HG02763 (cell line): Measurements from ENCODE around the gene GALNT14.

ENCODE experiments used
- ATAC-seq: cut with Tn5 transposase; IDR thresholded peaks from one replicate; pipeline ENCODE4 v1.9.1; 2021; ENCODE audit warnings: mild to moderate bottlenecking, moderate library complexity; ENCODE audit not compliant: unreplicated experiment

GALNT14 gene

DNA sequence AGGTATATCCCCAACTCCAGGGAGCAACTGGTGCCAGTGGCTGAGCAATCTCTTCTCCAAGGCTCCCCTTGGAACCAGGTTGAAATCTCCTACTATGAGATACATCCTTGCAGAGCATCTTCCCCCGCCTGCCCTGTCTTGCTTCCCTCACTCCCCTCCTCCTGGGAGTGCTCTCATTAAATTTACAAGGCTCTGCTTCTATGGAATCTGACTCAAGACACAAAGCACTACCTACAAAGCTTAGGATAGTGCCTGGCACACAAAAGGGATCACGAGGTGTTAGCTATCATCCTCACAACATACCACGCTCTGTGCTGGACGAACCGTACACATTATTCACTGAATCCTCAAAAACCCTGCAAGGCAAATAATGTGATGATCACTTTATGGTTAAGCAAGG is 121.6 kb downstream of the GALNT14 start:
- ATAC-seq, result no peak

DNA sequence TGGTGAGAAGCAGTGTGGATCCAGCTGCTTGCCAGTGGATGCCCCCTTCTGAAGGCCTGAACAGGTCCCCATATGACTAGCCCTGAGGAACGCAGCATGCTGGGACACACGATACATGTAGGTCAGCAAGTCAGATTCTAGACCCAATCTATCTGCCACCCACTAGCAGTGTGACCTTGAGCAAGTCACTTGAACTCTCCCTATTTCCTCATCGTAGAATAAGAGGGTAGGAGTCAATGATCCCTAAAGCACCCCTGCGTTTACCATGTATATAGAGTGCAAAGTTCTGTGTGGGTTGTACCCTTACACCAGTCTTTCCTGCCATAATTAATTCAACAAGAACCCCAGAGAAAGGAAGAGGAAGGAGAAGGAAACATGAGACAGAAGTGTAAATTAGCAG is 123.7 kb downstream of the GALNT14 start:
- ATAC-seq, result no peak

DNA sequence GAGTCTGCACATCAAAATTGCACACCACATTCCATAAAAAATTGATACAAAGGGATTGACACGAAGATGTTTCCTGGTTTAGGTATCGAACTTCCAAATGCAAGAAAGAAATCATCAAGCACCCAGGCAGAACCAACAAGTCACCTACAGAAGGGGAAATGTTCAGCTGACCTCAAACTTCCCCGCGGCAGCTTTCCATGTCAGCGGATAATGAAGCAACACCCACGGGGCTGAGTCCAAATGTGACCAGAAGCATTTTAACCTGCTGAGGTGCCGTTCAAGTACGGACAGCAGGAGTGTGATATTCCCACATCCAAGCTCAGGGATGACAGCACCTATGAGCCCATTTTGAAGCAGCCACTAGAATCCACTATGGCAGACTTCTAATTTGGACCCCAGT is 124.9 kb downstream of the GALNT14 start:
- no peak for ATAC-seq

DNA sequence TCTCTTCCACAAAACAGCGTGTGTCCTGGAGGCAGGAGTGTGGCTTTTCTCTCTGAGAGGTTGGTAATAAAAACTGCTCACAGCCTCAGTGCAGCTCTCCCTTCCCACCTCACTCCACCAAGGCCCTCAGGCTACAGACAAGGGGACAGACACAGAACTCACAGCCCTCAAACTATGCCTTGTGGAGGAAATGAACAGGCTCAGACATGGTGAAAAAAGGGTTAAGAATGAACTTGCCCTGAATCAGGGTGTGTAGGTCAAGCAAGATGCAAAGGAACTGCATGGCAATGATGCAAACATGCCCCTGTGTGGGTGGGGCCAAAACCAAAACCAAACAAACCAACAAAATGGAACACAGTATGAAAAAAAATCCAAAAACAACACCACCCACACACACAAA is 125.8 kb downstream of the GALNT14 start:
- no peak for ATAC-seq

DNA sequence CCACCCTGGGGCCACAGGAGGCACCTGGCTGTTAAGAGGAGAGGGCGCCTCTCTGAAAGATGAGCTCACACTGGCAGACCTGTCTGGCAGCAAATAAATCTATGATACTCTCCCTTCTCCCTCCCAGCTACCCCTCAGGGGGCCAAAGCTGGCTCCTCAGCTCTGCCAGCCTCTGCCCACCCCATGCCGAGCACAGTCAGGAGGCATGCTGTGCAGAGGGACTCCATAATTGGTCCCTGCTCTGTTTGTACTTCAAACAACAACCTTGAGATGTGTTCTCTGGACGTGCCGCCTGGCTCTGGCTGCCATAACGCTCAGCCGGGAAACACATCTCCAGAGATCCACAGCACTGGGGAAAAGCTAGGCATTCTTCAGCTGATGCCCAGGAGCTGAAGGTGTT is 126.7 kb downstream of the GALNT14 start:
- no peak for ATAC-seq

DNA sequence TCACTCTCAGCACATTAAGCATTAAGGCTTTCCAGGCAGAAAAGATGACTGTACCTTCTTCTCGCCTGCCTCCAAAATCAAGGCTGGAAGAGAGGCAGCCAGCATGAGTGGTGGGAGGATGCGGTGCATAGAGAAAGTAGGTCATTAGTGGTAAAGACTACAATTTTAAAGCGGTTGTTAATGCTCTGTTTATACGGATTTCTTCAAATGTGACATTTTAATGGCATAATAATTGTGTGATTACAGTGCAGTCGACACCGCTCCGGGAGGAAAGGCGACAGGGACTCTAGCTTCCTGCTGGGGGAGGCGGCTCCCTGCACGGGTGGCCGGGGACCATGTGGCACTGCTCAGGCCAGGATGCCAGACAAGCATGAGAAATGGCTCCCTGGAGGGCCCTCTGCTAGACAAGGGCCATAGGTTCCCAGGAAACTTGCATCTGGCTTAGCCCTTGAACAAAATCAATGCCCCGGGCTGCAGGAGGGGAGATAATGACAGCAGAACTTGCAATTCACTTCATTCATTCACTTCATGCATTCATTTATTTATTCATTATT is 129.6 kb downstream of the GALNT14 start:
- no peak for ATAC-seq

DNA sequence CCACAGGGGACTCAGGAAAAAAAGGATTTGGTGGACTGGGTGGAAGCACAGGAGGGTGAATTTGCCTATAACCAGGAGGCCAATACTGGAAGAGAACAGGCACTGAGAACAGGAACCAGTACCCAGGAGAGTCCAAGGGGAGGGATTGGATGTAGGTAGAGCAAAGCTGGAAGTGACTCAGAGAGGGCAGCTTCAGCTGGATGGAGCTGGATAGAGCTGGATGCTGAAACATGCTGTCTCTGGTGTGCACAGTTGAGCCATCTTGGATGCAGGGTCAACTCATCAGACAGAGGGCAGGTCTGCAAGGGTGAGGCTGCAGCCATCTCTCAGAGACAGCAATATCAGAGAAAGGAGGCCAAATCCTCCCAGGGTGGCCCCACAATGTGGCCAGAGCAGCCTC is 134.0 kb downstream of the GALNT14 start:
- no peak for ATAC-seq

DNA sequence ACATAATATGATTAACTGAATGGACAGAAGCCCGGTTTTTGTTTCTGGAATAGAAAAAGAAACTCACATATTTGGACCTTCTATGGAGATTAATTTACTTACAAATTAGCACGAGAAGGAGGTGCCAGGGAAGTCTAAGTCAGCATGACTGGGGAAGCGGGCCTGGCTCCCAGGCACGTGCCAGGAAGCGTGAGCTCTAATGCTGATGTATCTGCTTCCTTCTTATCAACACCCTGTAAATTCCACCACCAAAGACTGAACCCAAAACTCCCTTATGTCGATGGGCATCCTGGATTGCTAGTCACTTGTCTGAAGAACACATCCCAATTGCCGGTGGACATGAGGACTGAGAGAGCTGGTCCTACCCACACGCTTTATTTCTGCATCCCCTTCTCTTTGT is 134.5 kb downstream of the GALNT14 start:
- no peak for ATAC-seq

DNA sequence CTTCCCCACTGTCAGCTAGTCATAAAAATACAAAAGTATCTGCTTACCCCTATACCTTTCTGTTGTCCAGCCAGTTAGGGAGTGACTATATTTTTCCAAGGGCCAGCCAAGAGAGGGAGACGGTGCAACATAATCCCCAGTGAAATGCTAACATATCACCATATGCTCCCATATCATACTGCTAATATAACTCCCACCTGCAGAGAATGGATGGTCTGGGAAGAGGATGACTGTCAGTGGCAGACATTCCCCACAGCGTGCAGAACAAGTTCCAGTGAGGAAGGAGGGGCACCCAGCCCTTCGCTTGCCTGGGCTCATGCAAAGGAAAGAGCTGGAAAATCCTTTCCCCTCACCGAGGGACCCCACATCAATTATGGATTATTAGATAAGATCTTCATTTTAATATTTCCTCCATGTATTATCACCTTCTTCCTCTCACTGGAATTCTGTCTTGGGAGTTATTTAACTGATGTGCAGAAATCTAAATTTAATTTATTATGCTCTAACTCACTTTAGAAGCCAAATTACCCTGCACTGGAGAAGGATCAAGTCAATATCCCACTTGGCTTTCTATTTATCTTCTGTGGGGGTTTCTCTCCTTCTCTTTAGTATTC is 135.6 kb downstream of the GALNT14 start:
- ATAC-seq, result no peak

DNA sequence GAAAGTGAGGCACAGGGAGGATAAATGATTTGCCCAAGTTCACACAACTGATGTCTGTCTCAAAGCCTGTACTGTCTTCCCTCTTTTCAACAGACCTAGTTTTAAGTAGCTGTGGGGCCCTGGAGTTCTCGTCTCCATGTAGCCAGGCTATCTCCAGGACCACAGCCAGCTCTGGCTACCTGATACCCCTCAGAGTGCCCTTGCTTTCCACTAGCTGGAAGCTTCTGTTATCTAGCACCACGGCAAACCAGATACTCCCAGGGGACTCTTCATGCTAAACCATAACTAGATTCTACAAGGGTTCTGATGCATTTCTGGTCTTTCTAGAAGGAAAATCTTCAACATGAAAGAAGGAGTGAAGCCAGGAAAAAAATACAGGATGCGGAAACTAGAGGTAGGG is 137.3 kb downstream of the GALNT14 start:
- ATAC-seq, result no peak

DNA sequence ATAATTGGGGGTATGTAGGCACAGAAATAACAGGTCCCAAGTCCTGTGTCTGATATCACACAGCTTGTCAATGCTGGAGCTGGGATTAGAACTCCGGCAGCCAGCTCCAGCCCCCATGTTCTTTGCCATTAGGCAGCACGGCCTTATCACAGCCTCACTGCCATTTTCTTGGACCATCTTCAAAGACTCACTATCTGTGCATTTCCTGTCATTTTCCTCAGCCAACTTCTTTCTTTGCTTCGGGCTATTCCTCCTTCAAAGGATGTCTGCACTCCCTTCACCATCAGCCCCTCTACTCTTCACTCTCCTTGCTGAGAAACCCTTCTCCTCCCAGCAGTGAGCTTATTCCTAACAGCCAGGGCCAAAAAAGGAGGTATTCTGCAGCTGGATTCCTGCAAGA is 139.6 kb downstream of the GALNT14 start:
- ATAC-seq, result no peak

DNA sequence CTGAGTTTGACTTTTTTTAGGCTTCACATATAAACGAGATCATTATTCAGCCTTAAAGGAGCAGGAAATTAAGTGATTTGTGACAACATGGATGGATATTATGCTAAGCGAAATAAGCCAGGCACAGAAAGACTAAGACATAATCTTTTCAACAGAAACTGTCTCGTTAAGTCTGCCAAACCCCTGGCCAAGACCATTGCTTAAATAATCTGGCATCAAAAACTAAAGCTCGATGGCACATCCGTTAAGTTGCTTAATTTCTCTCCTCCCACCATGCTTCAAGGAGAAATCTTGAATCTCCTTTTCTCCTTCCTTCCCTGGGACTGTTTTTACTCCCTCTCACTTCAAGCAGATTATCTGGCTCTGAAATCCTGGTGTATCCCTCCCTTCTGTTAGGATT is 140.3 kb downstream of the GALNT14 start:
- ATAC-seq, result no peak

DNA sequence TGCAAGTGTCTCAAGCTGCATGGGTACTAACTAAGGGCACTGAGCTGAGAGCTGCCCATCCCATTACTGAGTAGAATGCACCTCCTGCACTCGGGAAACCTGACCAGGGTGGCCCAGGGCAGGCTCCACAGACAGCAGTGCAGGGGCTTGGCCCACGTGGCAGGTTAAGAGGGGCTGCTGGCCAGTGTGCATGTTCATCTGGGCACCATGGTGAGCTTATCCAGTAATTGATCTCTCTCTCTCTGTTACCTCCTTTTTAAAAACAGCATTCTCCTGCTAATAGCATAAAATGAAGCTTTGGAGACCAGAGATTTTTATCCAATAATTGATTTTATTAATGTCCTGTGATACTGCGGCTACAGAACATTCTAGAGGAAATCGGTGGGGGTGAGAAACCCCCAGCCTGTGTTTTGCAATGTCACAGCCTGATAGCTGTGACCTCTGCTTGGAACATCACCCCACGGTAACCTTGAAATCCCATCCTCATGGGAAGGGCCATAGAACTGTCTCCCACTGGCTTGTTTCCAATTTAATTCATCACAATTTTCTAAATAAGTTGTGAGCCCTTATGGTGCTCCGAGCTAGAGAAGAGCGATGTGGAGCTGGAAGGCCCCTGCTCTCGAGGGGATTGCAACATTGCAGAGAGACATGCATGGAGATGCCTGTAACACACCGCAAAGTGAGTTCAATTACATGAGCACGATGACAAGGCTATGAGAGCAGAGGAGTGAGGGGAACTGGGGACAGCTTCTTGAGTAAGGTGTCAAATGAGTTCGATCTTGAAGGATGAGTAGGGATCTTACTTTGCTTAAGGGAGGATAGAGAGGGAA is 143.8 kb downstream of the GALNT14 start:
- ATAC-seq, result no peak

DNA sequence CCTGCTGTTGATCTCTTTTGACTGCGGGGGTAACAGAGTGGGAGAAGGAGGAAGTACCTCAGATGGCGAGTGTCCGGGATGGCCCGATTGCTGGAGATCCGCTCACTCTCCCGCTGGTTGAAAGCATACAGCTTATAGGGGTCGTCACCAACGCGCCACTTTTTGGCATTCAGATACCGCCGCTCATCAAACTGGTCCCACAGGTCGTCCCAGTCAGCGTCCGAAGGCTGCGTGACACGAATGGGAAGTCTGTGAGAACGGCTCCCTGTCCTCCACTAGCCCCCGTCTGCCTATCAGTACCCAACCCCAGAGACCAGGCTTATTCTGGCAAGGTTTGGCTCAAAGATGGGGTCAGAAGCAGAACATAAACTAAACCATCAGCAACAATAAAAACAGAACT is 145.5 kb downstream of the GALNT14 start:
- ATAC-seq, result no peak

DNA sequence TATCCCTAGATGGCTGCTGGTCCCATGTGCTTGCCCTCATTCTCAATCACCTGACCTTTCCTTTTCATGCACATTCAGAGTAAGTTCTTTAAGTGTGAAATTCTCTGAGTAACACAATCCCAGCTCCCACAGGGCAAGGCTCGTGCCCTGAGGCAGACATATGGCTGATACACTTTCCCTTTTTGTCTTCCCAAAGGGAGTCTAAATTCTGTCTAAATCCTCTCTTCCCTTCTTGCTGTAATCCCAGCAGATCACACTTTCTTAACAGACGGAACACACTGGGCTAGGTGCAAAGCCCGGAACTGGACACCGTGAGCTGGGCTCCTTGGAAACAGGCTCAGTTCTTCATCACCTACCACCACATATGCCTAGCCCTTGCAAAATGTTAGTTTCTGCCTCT is 147.6 kb downstream of the GALNT14 start:
- no peak for ATAC-seq

DNA sequence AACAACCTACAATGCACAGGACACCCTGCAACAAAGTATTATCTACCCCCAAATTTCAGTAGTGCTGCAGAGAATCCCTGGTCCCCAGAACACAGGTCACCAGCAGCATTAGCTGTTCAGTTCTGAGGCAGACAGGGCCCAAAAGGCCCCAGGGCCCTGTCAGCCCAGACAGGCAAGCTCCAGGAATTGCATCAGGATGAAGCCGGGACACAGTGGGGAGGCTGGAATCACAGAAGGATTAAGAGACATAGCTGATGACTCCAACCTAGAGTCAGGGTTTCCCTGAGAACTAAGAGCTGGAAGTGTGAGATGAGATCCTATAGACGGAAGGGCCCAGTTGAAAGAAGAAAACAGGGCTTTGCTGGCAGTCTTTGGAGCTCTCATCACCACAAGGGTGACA is 148.1 kb downstream of the GALNT14 start:
- ATAC-seq, result no peak

DNA sequence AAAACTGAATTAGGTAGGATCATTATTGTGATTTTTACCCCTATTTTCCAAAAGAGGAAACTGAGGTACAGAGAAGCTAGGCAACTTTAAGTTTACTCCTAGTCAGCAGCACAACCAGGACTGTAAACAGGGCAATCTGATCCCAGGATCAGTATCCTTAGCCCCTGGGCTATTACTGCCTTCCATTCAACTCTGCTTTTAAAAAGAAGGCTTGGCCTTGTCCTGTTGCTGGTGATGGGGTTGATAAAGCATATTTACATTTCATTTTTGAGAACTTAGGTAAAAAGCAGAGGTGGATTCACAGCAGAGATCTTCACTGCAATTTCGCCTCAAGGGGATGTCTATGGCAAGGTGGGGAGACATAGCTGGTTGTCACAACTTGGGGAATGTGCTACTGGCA is 148.5 kb downstream of the GALNT14 start:
- no peak for ATAC-seq

DNA sequence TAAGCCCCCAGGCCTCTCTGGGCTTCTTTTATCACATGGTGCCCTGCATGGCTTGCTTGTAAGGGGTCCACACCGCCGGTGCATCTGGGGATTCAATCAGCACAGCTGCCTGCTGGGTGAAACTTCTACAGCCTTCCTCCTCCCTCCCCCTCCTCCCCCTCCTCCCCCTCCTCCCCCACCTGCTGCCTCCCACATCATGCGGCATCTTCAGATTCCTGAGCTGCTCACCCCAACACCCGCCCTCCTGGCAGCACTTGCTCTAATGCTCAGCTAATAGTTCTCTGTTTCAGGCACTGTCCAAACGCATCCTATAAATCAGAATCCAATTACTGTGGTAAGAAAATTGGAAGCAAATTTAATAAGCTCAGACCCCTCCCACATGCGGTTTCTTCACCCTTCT is 150.7 kb downstream of the GALNT14 start:
- ATAC-seq, result no peak

DNA sequence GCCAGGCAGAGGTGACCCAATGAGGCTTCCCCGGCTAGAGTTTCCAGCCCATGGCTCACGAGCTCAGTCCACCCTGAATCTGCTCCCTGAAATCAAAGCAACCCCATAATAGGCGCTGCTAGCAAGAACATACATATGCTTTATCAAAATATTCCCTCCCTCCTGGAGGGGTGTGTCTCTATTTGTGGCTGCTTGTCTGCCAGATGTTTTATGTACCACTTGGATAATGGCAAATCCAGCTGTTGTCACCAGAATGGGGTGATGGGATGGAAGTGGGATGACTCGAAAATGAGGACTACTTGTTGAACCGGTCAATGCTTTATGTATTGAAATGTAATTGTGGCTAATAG is 152.0 kb downstream of the GALNT14 start:
- ATAC-seq, result no peak

DNA sequence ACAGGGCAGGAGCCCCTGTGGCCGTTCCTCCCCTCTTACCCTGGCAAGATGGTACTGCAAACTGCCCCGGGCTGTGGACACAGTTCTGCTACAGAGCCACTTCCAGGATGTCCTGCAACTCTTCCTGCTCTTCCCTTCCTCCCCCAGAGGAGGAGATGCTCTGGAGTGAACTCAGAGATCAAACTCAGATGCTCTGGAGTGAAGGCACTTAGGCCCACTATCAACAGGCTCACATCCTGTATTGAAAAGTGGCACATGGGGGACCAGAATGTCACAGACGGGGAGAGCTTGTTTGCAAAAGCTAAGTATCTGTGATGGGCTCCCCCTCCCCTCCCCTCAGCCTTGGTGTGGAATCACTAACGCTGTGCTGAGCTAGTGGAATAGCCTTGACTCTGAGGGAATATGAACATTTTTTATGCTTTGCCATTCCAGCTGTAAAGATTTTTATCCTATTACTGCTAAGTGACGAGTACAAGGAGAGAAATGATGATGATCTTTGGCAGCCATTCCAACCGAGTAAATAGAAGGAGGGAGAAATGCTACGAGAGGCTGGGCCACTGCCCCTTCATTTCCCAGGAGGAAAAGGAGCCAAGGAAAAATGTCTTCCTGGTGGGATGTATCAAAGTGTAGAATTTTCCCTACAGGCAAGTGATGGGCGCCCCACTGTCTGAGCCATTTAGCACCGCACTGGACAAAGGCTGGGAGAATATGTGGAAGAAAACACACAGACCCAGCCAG is 152.6 kb downstream of the GALNT14 start:
- ATAC-seq, result no peak

DNA sequence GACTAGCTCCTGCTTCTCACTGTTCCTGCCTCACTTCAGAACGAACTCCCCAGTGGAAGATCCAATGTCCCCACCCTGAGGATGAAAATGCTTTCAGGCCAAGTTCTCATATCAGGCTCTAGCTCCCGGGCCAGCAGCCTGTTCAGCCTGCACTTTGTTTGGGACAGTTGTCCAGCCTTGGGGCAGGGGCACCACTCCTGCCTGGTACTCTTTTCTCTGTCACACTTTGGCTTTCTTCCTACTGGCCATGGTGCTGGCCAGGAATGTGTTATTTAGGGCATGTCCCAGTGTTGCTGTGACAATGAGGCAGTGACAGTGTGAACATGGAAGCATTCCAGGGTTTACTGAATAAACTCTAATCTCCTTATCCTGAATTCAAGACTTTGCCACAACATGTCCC is 154.1 kb downstream of the GALNT14 start:
- no peak for ATAC-seq

DNA sequence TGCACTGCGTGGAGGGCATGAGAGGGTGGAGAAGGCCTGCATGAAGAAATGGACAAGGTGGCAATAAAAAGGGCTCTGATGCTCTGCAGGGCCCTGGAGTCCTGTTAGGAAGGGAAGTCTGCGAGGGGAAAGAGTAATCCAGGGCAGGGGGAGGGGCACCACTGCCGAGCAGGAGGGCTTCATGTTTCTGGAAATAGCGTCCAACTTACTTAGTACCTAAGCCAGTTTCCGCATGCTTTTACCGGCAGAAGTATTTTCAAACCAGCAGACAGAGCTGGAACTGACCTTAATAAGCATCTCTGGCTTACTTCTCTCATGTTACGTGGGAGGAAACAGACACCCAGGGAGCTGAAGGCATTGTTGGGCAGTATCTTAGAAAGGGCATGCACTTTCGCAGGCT is 156.7 kb downstream of the GALNT14 start:
- no peak for ATAC-seq
